Body of pancreas (tissue), 4 donors: Measurements from ENCODE around the gene OR56A4.
"Not testable (repeated sequence)": the region's sequence is repeated elsewhere in the genome, so short reads cannot be mapped to it uniquely, and the experiment has no call there.

Experiments
- POLR2A ChIP-seq, 3 donors: fragments of 450-650 bp; IDR thresholded peaks; one replicate each; pipeline ENCODE4 v1.6.1; 2016; ENCODE audit warnings: antibody characterized with exemption in 3 of 3, mild to moderate bottlenecking in 2 of 3
- TF ChIP-seq, protein P1 (sequence below), 7 experiments: fragments of 450-650 bp in 4 of 7; fragments of 200-600 bp in 3 of 7; sonication (generic) in 3 of 7; IDR thresholded peaks; one replicate each; pipeline ENCODE4 v1.5.1; 2016 to 2019; ENCODE audit warnings: antibody characterized with exemption in 7 of 7

- TF ChIP-seq, protein P1, sequence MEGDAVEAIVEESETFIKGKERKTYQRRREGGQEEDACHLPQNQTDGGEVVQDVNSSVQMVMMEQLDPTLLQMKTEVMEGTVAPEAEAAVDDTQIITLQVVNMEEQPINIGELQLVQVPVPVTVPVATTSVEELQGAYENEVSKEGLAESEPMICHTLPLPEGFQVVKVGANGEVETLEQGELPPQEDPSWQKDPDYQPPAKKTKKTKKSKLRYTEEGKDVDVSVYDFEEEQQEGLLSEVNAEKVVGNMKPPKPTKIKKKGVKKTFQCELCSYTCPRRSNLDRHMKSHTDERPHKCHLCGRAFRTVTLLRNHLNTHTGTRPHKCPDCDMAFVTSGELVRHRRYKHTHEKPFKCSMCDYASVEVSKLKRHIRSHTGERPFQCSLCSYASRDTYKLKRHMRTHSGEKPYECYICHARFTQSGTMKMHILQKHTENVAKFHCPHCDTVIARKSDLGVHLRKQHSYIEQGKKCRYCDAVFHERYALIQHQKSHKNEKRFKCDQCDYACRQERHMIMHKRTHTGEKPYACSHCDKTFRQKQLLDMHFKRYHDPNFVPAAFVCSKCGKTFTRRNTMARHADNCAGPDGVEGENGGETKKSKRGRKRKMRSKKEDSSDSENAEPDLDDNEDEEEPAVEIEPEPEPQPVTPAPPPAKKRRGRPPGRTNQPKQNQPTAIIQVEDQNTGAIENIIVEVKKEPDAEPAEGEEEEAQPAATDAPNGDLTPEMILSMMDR (IDR thresholded peaks at IDR 0.05), result not testable (repeated sequence)
- TF ChIP-seq POLR2A (IDR thresholded peaks at IDR 0.05), result not testable (repeated sequence)
These were observed 45.9 kb downstream of the OR56A4 start for GRCh38 chr11:5960704-5961320.
